Effector memory CD8-positive, alpha-beta T cell (primary cell): ENCODE measurements around the gene ACAD9.
"Not testable (repeated sequence)": the region's sequence is repeated elsewhere in the genome, so short reads cannot be mapped to it uniquely, and the experiment has no call there.

Source experiments
- ATAC-seq: fragments of 150-1000 bp; cut with Tn5 transposase; replicated peaks from 2 replicates; pipeline ENCODE4 v1.10.0; 2021; ENCODE audit warnings: mild to moderate bottlenecking, moderate library complexity
- DNase-seq, 3 experiments: peaks; one replicate each; pipeline ENCODE4 v3.0.0; 2021
- H3K27ac Mint-ChIP-seq, 2 donors: one replicate each; pipeline ENCODE4 v1.8.0; 2022; ENCODE audit warnings: mild to moderate bottlenecking in 2 of 2, mixed read lengths in 2 of 2, moderate library complexity in 2 of 2
- H3K27me3 Mint-ChIP-seq, 2 donors: one replicate each; pipeline ENCODE4 v1.8.0; 2022; ENCODE audit warnings: mixed read lengths in 2 of 2
- H3K36me3 Mint-ChIP-seq: one replicate; pipeline ENCODE4 v1.8.0; 2022; ENCODE audit warnings: mild to moderate bottlenecking, moderate library complexity, mixed read lengths; ENCODE audit not compliant: insufficient read depth
- H3K4me1 Mint-ChIP-seq, 2 donors: one replicate each; pipeline ENCODE4 v1.8.0; 2022; ENCODE audit warnings: low read depth in 2 of 2, mixed read lengths in 2 of 2
- H3K4me3 Mint-ChIP-seq, 2 donors: one replicate each; pipeline ENCODE4 v1.8.0; 2022; ENCODE audit warnings: mild to moderate bottlenecking in 2 of 2, mixed read lengths in 2 of 2, moderate library complexity in 2 of 2
- H3K9me3 Mint-ChIP-seq, 2 donors: one replicate each; pipeline ENCODE4 v1.8.0; 2022; ENCODE audit warnings: mixed read lengths in 2 of 2

Gene ACAD9

GRCh38 chr3:128914966-128915645 is 35.7 kb downstream of the ACAD9 start:
- H3K9me3 Mint-ChIP-seq = no peaks in the 10 kb centered on the region
- peaks cover 7% of the 10 kb centered on the region for H3K36me3 Mint-ChIP-seq
- H3K4me3 Mint-ChIP-seq = no peak overlapping the region
- no peaks in the 10 kb centered on the region for H3K4me1 Mint-ChIP-seq
- ATAC-seq = no peak
- H3K27me3 Mint-ChIP-seq = no peaks in the 10 kb centered on the region
- H3K27ac Mint-ChIP-seq = peak overlapping the region in 1 of 2 donors; percentile 60
- no peak for DNase-seq

- Mint-ChIP-seq H3K27me3 (no peaks in the 10 kb centered on the region), H3K9me3 (peaks cover 0 to 5% of the 10 kb centered on the region in 2 donors), H3K27ac (peak overlapping the region; percentile 3), H3K4me3 (no peak overlapping the region), H3K4me1 (peaks cover 0 to 2% of the 10 kb centered on the region in 2 donors), H3K36me3 (peaks cover 7% of the 10 kb centered on the region)
- ATAC-seq (no peak), DNase-seq (no peak)
Measured at GRCh38 chr3:128917291-128917690, 37.9 kb downstream of the ACAD9 start.

GRCh38 chr3:128919988-128920387 is 40.6 kb downstream of the ACAD9 start:
- peaks cover 0 to 5% of the 10 kb centered on the region in 2 donors for H3K9me3 Mint-ChIP-seq
- peaks cover 17 to 21% of the 10 kb centered on the region in 2 donors for H3K4me1 Mint-ChIP-seq
- peak overlapping the region in 1 of 2 donors; percentile 54 for H3K27ac Mint-ChIP-seq
- DNase-seq = no peak
- H3K27me3 Mint-ChIP-seq = no peaks in the 10 kb centered on the region
- H3K36me3 Mint-ChIP-seq = peaks cover 3% of the 10 kb centered on the region
- H3K4me3 Mint-ChIP-seq = no peak overlapping the region
- ATAC-seq = no peak

- no peaks in the 10 kb centered on the region for H3K36me3 Mint-ChIP-seq
Measured at GRCh38 chr3:128922804-128923459, 43.5 kb downstream of the ACAD9 start.

GRCh38 chr3:128923576-128923975 is 44.2 kb downstream of the ACAD9 start:
- Mint-ChIP-seq H3K27ac (peak overlapping the region; percentile 80 to 84), H3K36me3 (no peaks in the 10 kb centered on the region), H3K4me1 (peaks cover 17 to 21% of the 10 kb centered on the region in 2 donors), H3K4me3 (peak overlapping the region; percentile 76 to 83), H3K9me3 (peaks cover 0 to 5% of the 10 kb centered on the region in 2 donors), H3K27me3 (no peaks in the 10 kb centered on the region)
- DNase-seq = no peak
- ATAC-seq = peak; percentile 68

More at GRCh38 chr3:128922804-128923459, 43.5 kb downstream of the ACAD9 start:
- no peaks in the 10 kb centered on the region for H3K27me3 Mint-ChIP-seq
- ATAC-seq (peak; percentile 81), DNase-seq (peak; percentile 26 to 35 (median 28))
- peak overlapping the region; percentile 80 to 84 for H3K27ac Mint-ChIP-seq
- H3K4me3 Mint-ChIP-seq = peak overlapping the region; percentile 76 to 83
- H3K4me1 Mint-ChIP-seq = peaks cover 17 to 21% of the 10 kb centered on the region in 2 donors
- peaks cover 0 to 5% of the 10 kb centered on the region in 2 donors for H3K9me3 Mint-ChIP-seq

- Mint-ChIP-seq H3K27ac (peak overlapping the region; percentile 80 to 84), H3K4me3 (peak overlapping the region; percentile 76 to 83), H3K4me1 (peaks cover 17 to 21% of the 10 kb centered on the region in 2 donors)
- not testable (repeated sequence) for H3K36me3 Mint-ChIP-seq, H3K27me3 Mint-ChIP-seq, DNase-seq, ATAC-seq, H3K9me3 Mint-ChIP-seq
Measured at GRCh38 chr3:128923986-128924385, 44.6 kb downstream of the ACAD9 start.

GRCh38 chr3:128929364-128929763 is 49.9 kb downstream of the ACAD9 start:
- H3K4me3 Mint-ChIP-seq = no peak overlapping the region
- ATAC-seq (no peak), DNase-seq (no peak)
- H3K36me3 Mint-ChIP-seq = no peaks in the 10 kb centered on the region
- no peaks in the 10 kb centered on the region for H3K9me3 Mint-ChIP-seq
- H3K27me3 Mint-ChIP-seq = peaks cover 23 to 35% of the 10 kb centered on the region in 2 donors
- no peak overlapping the region for H3K27ac Mint-ChIP-seq
- H3K4me1 Mint-ChIP-seq = no peaks in the 10 kb centered on the region

GRCh38 chr3:128931046-128931445 is 51.6 kb downstream of the ACAD9 start:
- Mint-ChIP-seq H3K9me3 (no peaks in the 10 kb centered on the region), H3K4me3 (no peak overlapping the region), H3K27me3 (peaks cover 30 to 50% of the 10 kb centered on the region in 2 donors), H3K27ac (no peak overlapping the region), H3K36me3 (no peaks in the 10 kb centered on the region), H3K4me1 (no peaks in the 10 kb centered on the region)
- no peak for ATAC-seq
- DNase-seq = no peak

GRCh38 chr3:128932516-128933212 is 53.2 kb downstream of the ACAD9 start:
- Mint-ChIP-seq H3K4me1 (no peaks in the 10 kb centered on the region), H3K4me3 (no peak overlapping the region), H3K27me3 (peaks cover 41 to 60% of the 10 kb centered on the region in 2 donors), H3K27ac (no peak overlapping the region), H3K9me3 (no peaks in the 10 kb centered on the region), H3K36me3 (no peaks in the 10 kb centered on the region)
- ATAC-seq = no peak
- no peak for DNase-seq

GRCh38 chr3:128933213-128933921 is 53.9 kb downstream of the ACAD9 start:
- no peaks in the 10 kb centered on the region for H3K36me3 Mint-ChIP-seq
- H3K27ac Mint-ChIP-seq = no peak overlapping the region
- H3K4me1 Mint-ChIP-seq = no peaks in the 10 kb centered on the region
- no peak for DNase-seq
- no peak overlapping the region for H3K4me3 Mint-ChIP-seq
- H3K27me3 Mint-ChIP-seq = peaks cover 41 to 60% of the 10 kb centered on the region in 2 donors
- no peaks in the 10 kb centered on the region for H3K9me3 Mint-ChIP-seq
- no peak for ATAC-seq

GRCh38 chr3:128933922-128934253 is 54.5 kb downstream of the ACAD9 start:
- no peaks in the 10 kb centered on the region for H3K9me3 Mint-ChIP-seq
- H3K4me3 Mint-ChIP-seq = no peak overlapping the region
- H3K27ac Mint-ChIP-seq = no peak overlapping the region
- H3K4me1 Mint-ChIP-seq = no peaks in the 10 kb centered on the region
- DNase-seq (no peak), ATAC-seq (no peak)
- peaks cover 41 to 60% of the 10 kb centered on the region in 2 donors for H3K27me3 Mint-ChIP-seq
- H3K36me3 Mint-ChIP-seq = no peaks in the 10 kb centered on the region

GRCh38 chr3:128935922-128936321 is 56.5 kb downstream of the ACAD9 start:
- ATAC-seq (no peak), DNase-seq (no peak)
- peaks cover 45 to 68% of the 10 kb centered on the region in 2 donors for H3K27me3 Mint-ChIP-seq
- no peaks in the 10 kb centered on the region for H3K36me3 Mint-ChIP-seq
- H3K9me3 Mint-ChIP-seq = no peaks in the 10 kb centered on the region
- no peak overlapping the region for H3K27ac Mint-ChIP-seq
- H3K4me3 Mint-ChIP-seq = no peak overlapping the region
- H3K4me1 Mint-ChIP-seq = no peaks in the 10 kb centered on the region

- peaks cover 45 to 68% of the 10 kb centered on the region in 2 donors for H3K27me3 Mint-ChIP-seq
- ATAC-seq (no peak), DNase-seq (no peak)
- no peaks in the 10 kb centered on the region for H3K4me1 Mint-ChIP-seq
- no peaks in the 10 kb centered on the region for H3K36me3 Mint-ChIP-seq
- H3K4me3 Mint-ChIP-seq = no peak overlapping the region
- peak overlapping the region in 1 of 2 donors; percentile 48 for H3K27ac Mint-ChIP-seq
- no peaks in the 10 kb centered on the region for H3K9me3 Mint-ChIP-seq
Measured at GRCh38 chr3:128936341-128936740, 56.9 kb downstream of the ACAD9 start.
